Aorta (tissue), 5 donors: Measurements from ENCODE around the gene TRIM44. TPM values are rescaled to one million over a fixed set of nuclear protein-coding genes. Genes with fewer than 3 reads are reported as not detected.
A peak's percentile ranks its signal among the peaks of the same experiment; 100 is the strongest.

Experiments used
- ATAC-seq: fragments of 200-7000 bp; cut with Tn5 transposase; one replicate; pipeline ENCODE4 v1.9.1; 2022; ENCODE audit warnings: moderate library complexity; ENCODE audit not compliant: low FRiP score
- DNase-seq, 2 donors: peaks; one replicate each; pipeline ENCODE4 v3.0.0-alpha.2; 2020
- H3K27ac ChIP-seq, 2 donors: one replicate each; pipeline ENCODE4 v1.5.1; 2013; ENCODE audit warnings: low read length in 2 of 2, mild to moderate bottlenecking in 2 of 2, moderate library complexity in 2 of 2, control low read depth in 1 of 2, inconsistent platforms in 1 of 2, low read depth in 1 of 2
- H3K27me3 ChIP-seq, 2 donors: one replicate each; pipeline ENCODE4 v1.6.1; 2013; ENCODE audit warnings: control low read depth in 1 of 2, low read length in 1 of 2, mild to moderate bottlenecking in 1 of 2, moderate library complexity in 1 of 2; ENCODE audit not compliant: insufficient read depth in 2 of 2, control insufficient read depth in 1 of 2
- H3K36me3 ChIP-seq, 2 donors: one replicate each; pipeline ENCODE4 v1.6.1; 2013; ENCODE audit warnings: control low read depth in 1 of 2, low read length in 1 of 2, mild to moderate bottlenecking in 1 of 2; ENCODE audit not compliant: insufficient read depth in 2 of 2, control insufficient read depth in 1 of 2
- H3K4me1 ChIP-seq, 2 donors: one replicate each; pipeline ENCODE4 v1.6.1; 2013; ENCODE audit warnings: low read length in 2 of 2, control low read depth in 1 of 2, mild to moderate bottlenecking in 1 of 2, moderate library complexity in 1 of 2; ENCODE audit not compliant: insufficient read depth in 2 of 2, control insufficient read depth in 1 of 2
- H3K4me3 ChIP-seq, 2 donors: one replicate each; pipeline ENCODE4 v1.5.1; 2013; ENCODE audit warnings: low read length in 2 of 2, control low read depth in 1 of 2, mild to moderate bottlenecking in 1 of 2
- H3K9me3 ChIP-seq: one replicate; pipeline ENCODE4 v1.6.1; 2013; ENCODE audit warnings: mild to moderate bottlenecking, low read length; ENCODE audit not compliant: control insufficient read depth
- WGBS, 2 donors: extraction: QIAGEN DNeasy Blood & Tissue Kit; methylation state at CpG; one replicate each; pipeline ENCODE4 v1.1.7; 2013; 5-methylcytosine and 5-hydroxymethylcytosine counted together
- intact Hi-C, 2 donors: fragments of 100-400 bp; cut with DNase I; formaldehyde crosslinking; loops; one replicate each; pipeline versions ENCODE4 v1.14.2 to v1.15.0; 2022
- polyA plus RNA-seq, 2 donors: library from polyadenylated mRNA; stranded (reverse); fragments of 200-250 nt; gene quantifications; one replicate each; pipeline ENCODE4 v1.2.3, GENCODE V29; 2013
- total RNA-seq, 2 donors: library from RNA; stranded (reverse); fragmentation: NEBNext Ultra II Directional; extraction: Animal tissue kit (Norgen Biotek cat#: 25700); gene quantifications; one replicate each; pipeline ENCODE4 v1.2.1, GENCODE V29; 2021
- donor health status: healthy with polysubstance abuse.
- donor health status: Bipolar disorder and iron deficiency.
- donor health status: DM: no; HTN: no; CAD: no.
- donor health status: DM: no; HTN: no; CAD: no.
- donor health status: DM: yes; HTN: yes; CAD: no.

The TRIM44 gene
- total and polyA plus RNA-seq, 4 donors = 10.3 to 63.3 (median 33.9) TPM

- Histone ChIP-seq H3K4me1 (no peaks in the 10 kb centered on the region), H3K27ac (no peak overlapping the region), H3K36me3 (no peaks in the 10 kb centered on the region), H3K27me3 (no peaks in the 10 kb centered on the region), H3K9me3 (no peaks in the 10 kb centered on the region), H3K4me3 (peak overlapping the region; percentile 27 to 59)
- 0 to 1% methylated on average over 69 to 84 of the region's 84 CpGs for WGBS, 2 donors
- ATAC-seq (peak; percentile 42), DNase-seq (peak; percentile 48 to 78)
- intact Hi-C loops = loop anchor here (5.0 to 10.0 kb wide), 6 partner anchors 43 to 513 kb away; partner anchors contain the start of genes TRIM44 (in 2 of the 2) and LDLRAD3 (in 1 of the 2)
These were observed 43.3 kb upstream of the TRIM44 start for GRCh38 chr11:35619116-35619854.

DNA sequence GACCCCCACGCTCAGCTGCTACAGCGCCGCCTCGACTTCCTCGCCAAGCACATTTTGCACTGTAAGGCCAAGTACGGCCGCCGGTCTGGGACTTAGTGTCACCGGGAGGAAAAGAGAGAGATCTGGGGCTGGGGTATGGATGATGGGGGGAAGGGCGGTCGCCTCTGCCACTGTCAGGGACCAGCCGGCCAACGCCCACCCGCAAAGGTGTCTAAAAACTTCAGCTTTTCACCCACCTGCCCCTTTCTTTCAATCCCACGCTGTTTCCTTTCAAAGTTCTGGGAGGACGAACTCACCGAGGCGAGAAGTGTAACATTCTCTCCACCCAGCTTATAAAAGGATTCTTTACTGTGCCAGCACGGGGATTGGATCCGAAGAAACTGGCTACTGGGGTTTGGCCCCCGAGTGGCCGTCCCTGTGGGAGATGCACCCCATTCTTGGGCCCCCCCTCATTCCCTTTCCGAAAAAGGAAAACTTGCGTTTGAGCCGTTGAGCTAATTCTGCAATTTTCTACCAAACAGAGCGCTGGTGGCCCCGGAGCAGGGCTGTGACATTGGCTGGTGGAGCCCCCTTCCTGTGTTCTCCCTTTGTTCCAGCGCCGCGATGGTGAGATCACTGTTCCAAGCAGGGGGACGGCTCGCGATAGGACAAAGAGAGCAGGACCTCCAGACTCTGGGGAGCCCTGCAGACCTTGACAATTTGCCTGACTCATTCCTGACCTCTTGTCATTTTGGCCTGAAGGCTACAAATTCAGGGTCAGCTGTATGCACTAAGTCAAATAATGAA is 42.5 kb upstream of the TRIM44 start:
- Histone ChIP-seq H3K27me3 (no peaks in the 10 kb centered on the region), H3K9me3 (no peaks in the 10 kb centered on the region), H3K36me3 (no peaks in the 10 kb centered on the region), H3K4me3 (no peak overlapping the region), H3K27ac (no peak overlapping the region), H3K4me1 (no peaks in the 10 kb centered on the region)
- no peak for DNase-seq
- no peak for ATAC-seq
- WGBS, 2 donors = 9% methylated on average over 31 to 33 of the region's 33 CpGs
- intact Hi-C loops = loop anchor here (5.0 to 10.0 kb wide), 6 partner anchors 42 to 512 kb away; partner anchors contain the start of genes TRIM44 (in 2 of the 2) and LDLRAD3 (in 1 of the 2)

DNA sequence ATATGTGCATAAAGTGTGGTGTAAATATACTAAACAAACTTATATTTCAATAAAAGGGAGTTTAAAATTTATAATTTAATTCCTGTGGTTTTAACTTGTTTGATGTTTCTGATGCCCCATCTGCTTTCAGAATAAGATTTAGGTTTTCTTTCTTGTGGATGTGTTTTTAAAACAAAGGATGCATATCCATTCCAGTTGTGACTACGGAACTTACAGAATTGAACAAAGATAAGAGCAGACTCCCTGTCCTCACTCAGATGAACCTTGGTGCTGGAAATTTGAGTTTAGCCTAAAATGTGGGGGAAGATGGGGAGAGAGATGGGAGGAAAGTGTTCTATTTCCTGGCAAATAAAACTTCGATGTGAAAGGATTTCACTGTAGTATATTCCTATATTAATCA is 41.8 kb upstream of the TRIM44 start:
- DNase-seq = no peak
- WGBS, 2 donors = 90 to 96% methylated on average over 2 of the region's 2 CpGs
- H3K27me3 ChIP-seq = no peaks in the 10 kb centered on the region

DNA sequence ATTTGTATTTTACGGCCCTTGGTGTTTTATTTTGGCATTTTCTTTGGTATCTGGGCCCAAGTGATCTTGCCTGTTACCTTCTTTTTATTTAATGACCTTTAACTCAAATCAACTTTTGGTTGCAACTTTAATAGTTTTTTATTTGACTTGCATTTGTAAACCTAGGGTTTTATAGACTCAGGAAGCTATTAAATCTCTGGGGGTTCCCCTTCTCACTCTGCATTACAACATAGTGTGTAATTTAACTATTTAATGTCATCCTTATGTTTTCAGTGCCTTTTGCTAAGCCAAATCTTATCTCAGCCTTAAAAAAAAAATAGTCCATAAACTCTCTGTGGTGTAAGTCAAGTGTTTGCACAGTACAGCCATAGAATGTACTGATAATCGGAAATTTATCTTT is 41.0 kb upstream of the TRIM44 start:
- H3K4me1 ChIP-seq = no peaks in the 10 kb centered on the region
- intact Hi-C loops = no loop called here
- H3K27me3 ChIP-seq = no peaks in the 10 kb centered on the region
- no peaks in the 10 kb centered on the region for H3K9me3 ChIP-seq
- 87% methylated on average over 2 of the region's 2 CpGs for WGBS, 2 donors
- H3K36me3 ChIP-seq = no peaks in the 10 kb centered on the region
- DNase-seq (no peak), ATAC-seq (no peak)
- no peak overlapping the region for H3K27ac ChIP-seq
- no peak overlapping the region for H3K4me3 ChIP-seq

More for the DNA sequence above, 41.8 kb upstream of the TRIM44 start:
- H3K9me3 ChIP-seq = no peaks in the 10 kb centered on the region
- H3K4me1 ChIP-seq = no peaks in the 10 kb centered on the region
- no peaks in the 10 kb centered on the region for H3K36me3 ChIP-seq
- intact Hi-C loops = no loop called here
- no peak overlapping the region for H3K4me3 ChIP-seq
- H3K27ac ChIP-seq = no peak overlapping the region
- no peak for ATAC-seq

- WGBS, 2 donors = 26 to 37% methylated on average over 3 of the region's 3 CpGs
- no peaks in the 10 kb centered on the region for H3K9me3 ChIP-seq
- DNase-seq (no peak), ATAC-seq (no peak)
- no peak overlapping the region for H3K27ac ChIP-seq
- H3K27me3 ChIP-seq = no peaks in the 10 kb centered on the region
- H3K4me1 ChIP-seq = no peaks in the 10 kb centered on the region
- intact Hi-C loops = no loop called here
- H3K4me3 ChIP-seq = no peak overlapping the region
- H3K36me3 ChIP-seq = no peaks in the 10 kb centered on the region
These were observed 40.5 kb upstream of the TRIM44 start for GRCh38 chr11:35622070-35622469.

GRCh38 chr11:35623621-35624168 is 38.9 kb upstream of the TRIM44 start:
- no peak overlapping the region for H3K27ac ChIP-seq
- no peaks in the 10 kb centered on the region for H3K4me1 ChIP-seq
- no peaks in the 10 kb centered on the region for H3K36me3 ChIP-seq
- no peaks in the 10 kb centered on the region for H3K27me3 ChIP-seq
- no peak for DNase-seq
- no peak for ATAC-seq
- WGBS, 2 donors = 91% methylated on average over 8 of the region's 8 CpGs
- intact Hi-C loops = no loop called here
- no peak overlapping the region for H3K4me3 ChIP-seq
- no peaks in the 10 kb centered on the region for H3K9me3 ChIP-seq

GRCh38 chr11:35624316-35624715 is 38.3 kb upstream of the TRIM44 start:
- Histone ChIP-seq H3K9me3 (no peaks in the 10 kb centered on the region), H3K36me3 (no peaks in the 10 kb centered on the region), H3K27me3 (no peaks in the 10 kb centered on the region), H3K27ac (no peak overlapping the region), H3K4me1 (no peaks in the 10 kb centered on the region), H3K4me3 (no peak overlapping the region)
- ATAC-seq (no peak), DNase-seq (no peak)
- 87 to 89% methylated on average over 2 of the region's 2 CpGs for WGBS, 2 donors
- intact Hi-C loops = no loop called here

- intact Hi-C loops = no loop called here
- no peaks in the 10 kb centered on the region for H3K27me3 ChIP-seq
These were observed 37.8 kb upstream of the TRIM44 start for GRCh38 chr11:35624781-35625180.

More at GRCh38 chr11:35624781-35625180, 37.8 kb upstream of the TRIM44 start:
- H3K4me3 ChIP-seq = no peak overlapping the region
- H3K4me1 ChIP-seq = no peaks in the 10 kb centered on the region
- ATAC-seq (no peak), DNase-seq (no peak)
- no peaks in the 10 kb centered on the region for H3K9me3 ChIP-seq
- H3K27ac ChIP-seq = no peak overlapping the region
- H3K36me3 ChIP-seq = no peaks in the 10 kb centered on the region
